ENCODE measurements around the gene TIFAB. TPM values are rescaled to one million over a fixed set of nuclear protein-coding genes. Genes with fewer than 3 reads are reported as not detected.
A peak's percentile ranks its signal among the peaks of the same experiment; 100 is the strongest.

The TIFAB gene
- total RNA-seq, 1 donor from 2014 or later, result not detected

GRCh38 chr5:135467051-135467625 is 15.0 kb upstream of the TIFAB start:
- no peak for TF ChIP-seq CTCF (conservative IDR thresholded peaks at IDR 0.05; ENCODE audit: low read depth, low read length)
- H3K4me3 ChIP-seq (ENCODE audit: low read depth, low read length), result no peak overlapping the region
- no peak for DNase-seq (ENCODE audit: low read depth)

GRCh38 chr5:135466178-135467050 is 14.3 kb upstream of the TIFAB start:
- no peak for DNase-seq (ENCODE audit: low read depth)
- peak overlapping the region; percentile 46 for H3K4me3 ChIP-seq (ENCODE audit: low read depth, low read length)

GRCh38 chr5:135465391-135466122 is 13.4 kb upstream of the TIFAB start:
- DNase-seq (ENCODE audit: low read depth), result no peak
- no peak overlapping the region for H3K4me3 ChIP-seq (ENCODE audit: low read depth, low read length)
- TF ChIP-seq CTCF (conservative IDR thresholded peaks at IDR 0.05; ENCODE audit: low read depth, low read length), result no peak

More at GRCh38 chr5:135466178-135467050, 14.3 kb upstream of the TIFAB start:
- TF ChIP-seq CTCF (conservative IDR thresholded peaks at IDR 0.05; ENCODE audit: low read depth, low read length), result peak; percentile 87

- DNase-seq (ENCODE audit: low read depth), result no peak
- peak; percentile 71 for TF ChIP-seq CTCF (conservative IDR thresholded peaks at IDR 0.05; ENCODE audit: low read depth, low read length)
- no peak overlapping the region for H3K4me3 ChIP-seq (ENCODE audit: low read depth, low read length)
Measured at GRCh38 chr5:135462304-135462703, 10.2 kb upstream of the TIFAB start.

- no peak overlapping the region for H3K4me3 ChIP-seq (ENCODE audit: low read depth, low read length)
- no peak for DNase-seq (ENCODE audit: low read depth)
- no peak for TF ChIP-seq CTCF (conservative IDR thresholded peaks at IDR 0.05; ENCODE audit: low read depth, low read length)
Measured at GRCh38 chr5:135461481-135462151, 9.5 kb upstream of the TIFAB start.

- no peak for TF ChIP-seq CTCF (conservative IDR thresholded peaks at IDR 0.05; ENCODE audit: low read depth, low read length)
- no peak for DNase-seq (ENCODE audit: low read depth)
- H3K4me3 ChIP-seq (ENCODE audit: low read depth, low read length), result no peak overlapping the region
Measured at GRCh38 chr5:135460246-135461033, 8.3 kb upstream of the TIFAB start.

Data from epithelial cell of proximal tubule (primary cell).